ENCODE results near the gene PRKCH. TPM values are rescaled to one million over a fixed set of nuclear protein-coding genes. Genes with fewer than 3 reads are reported as not detected.

Gene PRKCH
- total and polyA plus RNA-seq, 3 experiments from 2014 or later, result 165 to 369 (median 166) TPM

- Histone ChIP-seq H3K27ac (ENCODE audit: low read depth, low read length) (no peak overlapping the region), H3K36me3 (ENCODE audit: insufficient read depth, low read length) (no peaks in the 10 kb centered on the region), H3K4me1 (ENCODE audit: insufficient read depth, low read length) (peaks cover 31% of the 10 kb centered on the region), H3K9me3 (ENCODE audit: low read length) (no peaks in the 10 kb centered on the region), H3K27me3 (ENCODE audit: insufficient read depth, low read length, poor library complexity, severe bottlenecking) (no peaks in the 10 kb centered on the region), H3K4me3 (ENCODE audit: low read length) (no peak overlapping the region)
- CTCF ChIA-PET, result no interaction called here
- Mint-ChIP-seq H3K9me3 (no peaks in the 10 kb centered on the region), H3K36me3 (peaks cover 0 to 6% (median 4%) of the 10 kb centered on the region in 3 donors), H3K27me3 (no peaks in the 10 kb centered on the region), H3K4me3 (no peak overlapping the region), H3K4me1 (peaks cover 15 to 26% (median 21%) of the 10 kb centered on the region in 3 donors), H3K27ac (no peak overlapping the region)
- POLR2A ChIA-PET, result no interaction called here
- DNase-seq, result no peak
These were observed 253.7 kb downstream of the PRKCH start for GRCh38 chr14:61575126-61575525.

- Mint-ChIP-seq H3K9me3 (no peaks in the 10 kb centered on the region), H3K4me1 (peaks cover 11 to 25% (median 17%) of the 10 kb centered on the region in 3 donors), H3K4me3 (no peak overlapping the region), H3K27ac (no peak overlapping the region), H3K36me3 (peaks cover 0 to 6% (median 4%) of the 10 kb centered on the region in 3 donors), H3K27me3 (no peaks in the 10 kb centered on the region)
- no peak for DNase-seq
- ChIA-PET CTCF (no interaction called here), POLR2A (no interaction called here)
- peaks cover 26% of the 10 kb centered on the region for H3K4me1 ChIP-seq (ENCODE audit: insufficient read depth, low read length)
- no peaks in the 10 kb centered on the region for H3K36me3 ChIP-seq (ENCODE audit: insufficient read depth, low read length)
- no peak overlapping the region for H3K27ac ChIP-seq (ENCODE audit: low read depth, low read length)
- H3K9me3 ChIP-seq (ENCODE audit: low read length), result no peaks in the 10 kb centered on the region
- no peaks in the 10 kb centered on the region for H3K27me3 ChIP-seq (ENCODE audit: insufficient read depth, low read length, poor library complexity, severe bottlenecking)
- no peak overlapping the region for H3K4me3 ChIP-seq (ENCODE audit: low read length)
These were observed 254.3 kb downstream of the PRKCH start for GRCh38 chr14:61575551-61576150.

- H3K27ac Mint-ChIP-seq, result peak overlapping the region in 1 of 8 donors; percentile 67
- POLR2A ChIA-PET, result no interaction called here
- H3K4me3 Mint-ChIP-seq, result no peak overlapping the region
These were observed 256.1 kb downstream of the PRKCH start for GRCh38 chr14:61577506-61577931.

GRCh38 chr14:61578745-61579144 lies 257.4 kb downstream of the PRKCH start:
- Histone ChIP-seq H3K4me3 (ENCODE audit: low read length) (no peak overlapping the region), H3K36me3 (ENCODE audit: insufficient read depth, low read length) (no peaks in the 10 kb centered on the region), H3K9me3 (ENCODE audit: low read length) (no peaks in the 10 kb centered on the region), H3K27me3 (ENCODE audit: insufficient read depth, low read length, poor library complexity, severe bottlenecking) (no peaks in the 10 kb centered on the region), H3K27ac (ENCODE audit: low read depth, low read length) (no peak overlapping the region), H3K4me1 (ENCODE audit: insufficient read depth, low read length) (peaks cover 17% of the 10 kb centered on the region)
- ChIA-PET POLR2A (no interaction called here), CTCF (no interaction called here)
- Mint-ChIP-seq H3K4me3 (peak overlapping the region in 1 of 7 donors; percentile 45), H3K9me3 (no peaks in the 10 kb centered on the region), H3K27me3 (no peaks in the 10 kb centered on the region), H3K27ac (peak overlapping the region in 2 of 8 donors; percentile 6 to 14), H3K4me1 (peaks cover 10 to 25% (median 14%) of the 10 kb centered on the region in 3 donors), H3K36me3 (peaks cover 0 to 8% (median 0%) of the 10 kb centered on the region in 3 donors)
- no peak for DNase-seq

More at GRCh38 chr14:61577506-61577931, 256.1 kb downstream of the PRKCH start:
- no peak overlapping the region for H3K4me3 ChIP-seq (ENCODE audit: low read length)
- no peak for DNase-seq
- H3K36me3 Mint-ChIP-seq, result peaks cover 0 to 6% (median 2%) of the 10 kb centered on the region in 3 donors
- H3K4me1 Mint-ChIP-seq, result peaks cover 11 to 25% (median 14%) of the 10 kb centered on the region in 3 donors
- no peaks in the 10 kb centered on the region for H3K27me3 Mint-ChIP-seq
- no peaks in the 10 kb centered on the region for H3K9me3 ChIP-seq (ENCODE audit: low read length)
- CTCF ChIA-PET, result no interaction called here
- no peaks in the 10 kb centered on the region for H3K27me3 ChIP-seq (ENCODE audit: insufficient read depth, low read length, poor library complexity, severe bottlenecking)
- H3K9me3 Mint-ChIP-seq, result no peaks in the 10 kb centered on the region
- H3K36me3 ChIP-seq (ENCODE audit: insufficient read depth, low read length), result no peaks in the 10 kb centered on the region
- peaks cover 23% of the 10 kb centered on the region for H3K4me1 ChIP-seq (ENCODE audit: insufficient read depth, low read length)
- H3K27ac ChIP-seq (ENCODE audit: low read depth, low read length), result no peak overlapping the region

- Histone ChIP-seq H3K4me3 (ENCODE audit: low read length) (no peak overlapping the region), H3K27me3 (ENCODE audit: insufficient read depth, low read length, poor library complexity, severe bottlenecking) (no peaks in the 10 kb centered on the region), H3K27ac (ENCODE audit: low read depth, low read length) (no peak overlapping the region), H3K9me3 (ENCODE audit: low read length) (no peaks in the 10 kb centered on the region), H3K36me3 (ENCODE audit: insufficient read depth, low read length) (no peaks in the 10 kb centered on the region), H3K4me1 (ENCODE audit: insufficient read depth, low read length) (peaks cover 9% of the 10 kb centered on the region)
- peaks cover 10 to 25% (median 14%) of the 10 kb centered on the region in 3 donors for H3K4me1 Mint-ChIP-seq
- no peak overlapping the region for H3K4me3 Mint-ChIP-seq
- H3K27me3 Mint-ChIP-seq, result no peaks in the 10 kb centered on the region
- H3K27ac Mint-ChIP-seq, result no peak overlapping the region
- CTCF ChIA-PET, result no interaction called here
- POLR2A ChIA-PET, result no interaction called here
- no peak for DNase-seq
- no peaks in the 10 kb centered on the region for H3K9me3 Mint-ChIP-seq
- peaks cover 0 to 10% (median 0%) of the 10 kb centered on the region in 3 donors for H3K36me3 Mint-ChIP-seq
These were observed 260.0 kb downstream of the PRKCH start for GRCh38 chr14:61581340-61581739.

- Mint-ChIP-seq H3K9me3 (no peaks in the 10 kb centered on the region), H3K27me3 (no peaks in the 10 kb centered on the region), H3K4me1 (peaks cover 10 to 25% (median 14%) of the 10 kb centered on the region in 3 donors), H3K36me3 (peaks cover 0 to 10% (median 0%) of the 10 kb centered on the region in 3 donors), H3K27ac (no peak overlapping the region), H3K4me3 (no peak overlapping the region)
- Histone ChIP-seq H3K36me3 (ENCODE audit: insufficient read depth, low read length) (no peaks in the 10 kb centered on the region), H3K4me1 (ENCODE audit: insufficient read depth, low read length) (peaks cover 9% of the 10 kb centered on the region), H3K27me3 (ENCODE audit: insufficient read depth, low read length, poor library complexity, severe bottlenecking) (no peaks in the 10 kb centered on the region), H3K27ac (ENCODE audit: low read depth, low read length) (no peak overlapping the region), H3K9me3 (ENCODE audit: low read length) (no peaks in the 10 kb centered on the region), H3K4me3 (ENCODE audit: low read length) (no peak overlapping the region)
- ChIA-PET POLR2A (no interaction called here), CTCF (no interaction called here)
- DNase-seq, result no peak
These were observed 260.7 kb downstream of the PRKCH start for GRCh38 chr14:61581955-61582615.

GRCh38 chr14:61582815-61583214 lies 261.4 kb downstream of the PRKCH start:
- Mint-ChIP-seq H3K4me3 (no peak overlapping the region), H3K36me3 (peaks cover 0 to 10% (median 0%) of the 10 kb centered on the region in 3 donors), H3K27me3 (peaks cover 0 to 1% of the 10 kb centered on the region in 2 donors), H3K9me3 (no peaks in the 10 kb centered on the region), H3K27ac (no peak overlapping the region), H3K4me1 (peaks cover 10 to 25% (median 14%) of the 10 kb centered on the region in 3 donors)
- H3K36me3 ChIP-seq (ENCODE audit: insufficient read depth, low read length), result no peaks in the 10 kb centered on the region
- ChIA-PET POLR2A (no interaction called here), CTCF (no interaction called here)
- H3K27ac ChIP-seq (ENCODE audit: low read depth, low read length), result no peak overlapping the region
- no peaks in the 10 kb centered on the region for H3K27me3 ChIP-seq (ENCODE audit: insufficient read depth, low read length, poor library complexity, severe bottlenecking)
- H3K4me3 ChIP-seq (ENCODE audit: low read length), result no peak overlapping the region
- H3K4me1 ChIP-seq (ENCODE audit: insufficient read depth, low read length), result peaks cover 9% of the 10 kb centered on the region
- H3K9me3 ChIP-seq (ENCODE audit: low read length), result no peaks in the 10 kb centered on the region
- no peak for DNase-seq

- CTCF ChIA-PET, result no interaction called here
- POLR2A ChIA-PET, result no interaction called here
- Mint-ChIP-seq H3K4me1 (peaks cover 0 to 10% (median under 1%) of the 10 kb centered on the region in 3 donors), H3K27me3 (peaks cover 0 to 1% of the 10 kb centered on the region in 2 donors), H3K27ac (peak overlapping the region in 1 of 8 donors; percentile 26), H3K4me3 (no peak overlapping the region), H3K9me3 (no peaks in the 10 kb centered on the region), H3K36me3 (peaks cover 0 to 10% (median 0%) of the 10 kb centered on the region in 3 donors)
- Histone ChIP-seq H3K27me3 (ENCODE audit: insufficient read depth, low read length, poor library complexity, severe bottlenecking) (no peaks in the 10 kb centered on the region), H3K9me3 (ENCODE audit: low read length) (no peaks in the 10 kb centered on the region), H3K4me3 (ENCODE audit: low read length) (no peak overlapping the region), H3K27ac (ENCODE audit: low read depth, low read length) (no peak overlapping the region), H3K36me3 (ENCODE audit: insufficient read depth, low read length) (no peaks in the 10 kb centered on the region), H3K4me1 (ENCODE audit: insufficient read depth, low read length) (no peaks in the 10 kb centered on the region)
- no peak for DNase-seq
These were observed 263.0 kb downstream of the PRKCH start for GRCh38 chr14:61584331-61584741.
